NCI-H510A (cell line): ENCODE results near the gene NSMF.

ENCODE experiments used
- DNase-seq: peaks from one replicate; lab custom pipeline; 2025; lab: John Stamatoyannopoulos, UW

NSMF gene

DNA sequence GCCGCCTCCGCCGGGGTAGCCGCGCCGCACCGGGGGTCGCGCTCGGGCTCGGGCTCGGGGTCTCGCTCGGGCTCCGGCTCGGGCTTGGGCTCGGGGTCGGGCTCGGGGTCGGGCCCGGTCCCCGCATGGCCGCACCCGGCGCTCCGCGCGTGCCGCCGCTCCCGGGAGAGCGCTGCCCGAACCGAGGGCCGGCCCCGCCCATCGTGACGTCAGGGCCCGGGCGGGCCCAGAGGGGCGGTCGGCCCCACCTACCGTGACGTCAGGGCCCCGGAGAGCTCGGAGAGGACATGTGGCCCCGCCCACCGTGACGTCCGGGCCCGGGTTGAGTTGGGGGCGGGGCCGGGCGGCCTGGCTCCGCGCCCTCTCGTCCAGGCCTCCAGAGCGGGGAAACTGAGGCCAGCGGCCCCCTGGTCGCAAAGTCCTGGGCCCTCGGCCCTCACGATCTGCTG lies at the start of gene NSMF:
Gene NSMF (minus strand): TSS at position 183 of the 449 bp plus-strand sequence. CDS start 232 bp downstream, outside the sequence.
- peak; percentile 79 for DNase-seq

GRCh38 chr9:137506702-137507171 lies 47.6 kb upstream of the NSMF start:
- no peak for DNase-seq

DNA sequence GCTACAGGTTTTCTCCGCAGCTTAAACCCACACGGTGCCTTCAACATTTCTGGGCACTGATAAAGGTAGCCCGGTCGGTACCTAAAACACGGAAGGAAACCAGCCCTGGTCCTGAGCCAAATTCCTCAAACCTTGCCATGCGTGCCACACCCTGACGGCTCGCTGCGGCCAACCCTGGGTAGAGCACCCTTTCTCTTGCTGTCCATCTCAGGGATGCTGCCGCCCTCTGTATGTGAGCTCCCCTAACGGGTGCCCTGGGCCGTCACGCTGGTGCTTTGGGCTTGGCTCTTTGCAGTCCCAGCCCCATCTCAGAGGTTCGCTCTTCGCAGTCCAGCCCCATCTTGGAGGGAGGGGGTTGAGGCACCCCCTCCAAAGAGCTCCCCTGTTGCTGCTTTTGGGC lies 47.1 kb upstream of the NSMF start:
- DNase-seq: no peak

DNA sequence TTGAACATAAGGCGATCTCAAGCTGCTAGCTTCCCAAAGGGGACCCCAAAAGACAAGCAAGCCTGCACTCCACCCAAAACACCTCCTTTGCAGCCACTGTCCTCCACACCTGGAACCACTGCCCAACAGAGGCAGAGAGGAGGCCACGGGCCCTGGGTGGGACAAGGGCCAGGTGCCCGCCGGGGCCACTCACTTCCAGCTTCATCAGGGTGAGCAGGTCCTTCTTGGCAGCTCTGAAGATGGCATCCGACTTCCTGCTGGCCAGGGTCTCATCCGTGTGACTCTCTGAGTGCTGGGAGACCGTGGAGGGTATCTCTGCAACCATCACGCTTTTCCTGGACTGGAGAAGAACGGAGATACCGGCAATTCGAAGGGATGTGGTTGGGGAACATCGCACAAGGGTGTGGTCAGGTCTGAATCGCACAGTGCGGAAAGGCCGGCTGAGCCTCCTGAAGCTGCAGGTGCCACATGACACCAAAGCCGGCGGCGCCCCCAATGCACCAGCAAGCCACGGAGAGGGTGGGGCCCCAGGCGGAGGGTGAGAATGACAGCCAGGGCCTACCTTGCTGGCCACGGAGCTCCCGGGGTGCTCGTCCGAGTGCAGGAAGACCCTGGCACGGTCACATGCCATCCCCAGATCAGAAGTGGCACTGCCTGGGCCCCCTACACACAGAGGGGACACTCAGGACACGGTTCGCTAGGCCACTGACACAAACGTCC lies 46.4 kb upstream of the NSMF start:
- DNase-seq: no peak

DNA sequence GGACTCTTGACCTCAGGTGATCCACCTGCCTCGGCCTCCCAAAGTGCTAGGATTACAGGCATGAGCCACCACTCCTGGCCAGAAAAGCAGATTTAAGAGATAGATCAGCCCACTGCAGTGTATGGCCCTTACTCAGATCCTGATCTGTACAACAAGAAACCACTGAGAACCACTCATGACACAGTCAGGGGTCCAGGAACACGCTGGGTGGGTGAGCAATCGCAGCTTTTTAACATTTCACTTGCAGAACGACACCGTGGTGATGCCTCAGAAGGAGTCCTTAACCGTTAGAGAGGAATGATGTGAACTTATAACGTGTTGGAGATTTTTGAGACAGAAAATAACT lies 45.3 kb upstream of the NSMF start:
- no peak for DNase-seq

DNA sequence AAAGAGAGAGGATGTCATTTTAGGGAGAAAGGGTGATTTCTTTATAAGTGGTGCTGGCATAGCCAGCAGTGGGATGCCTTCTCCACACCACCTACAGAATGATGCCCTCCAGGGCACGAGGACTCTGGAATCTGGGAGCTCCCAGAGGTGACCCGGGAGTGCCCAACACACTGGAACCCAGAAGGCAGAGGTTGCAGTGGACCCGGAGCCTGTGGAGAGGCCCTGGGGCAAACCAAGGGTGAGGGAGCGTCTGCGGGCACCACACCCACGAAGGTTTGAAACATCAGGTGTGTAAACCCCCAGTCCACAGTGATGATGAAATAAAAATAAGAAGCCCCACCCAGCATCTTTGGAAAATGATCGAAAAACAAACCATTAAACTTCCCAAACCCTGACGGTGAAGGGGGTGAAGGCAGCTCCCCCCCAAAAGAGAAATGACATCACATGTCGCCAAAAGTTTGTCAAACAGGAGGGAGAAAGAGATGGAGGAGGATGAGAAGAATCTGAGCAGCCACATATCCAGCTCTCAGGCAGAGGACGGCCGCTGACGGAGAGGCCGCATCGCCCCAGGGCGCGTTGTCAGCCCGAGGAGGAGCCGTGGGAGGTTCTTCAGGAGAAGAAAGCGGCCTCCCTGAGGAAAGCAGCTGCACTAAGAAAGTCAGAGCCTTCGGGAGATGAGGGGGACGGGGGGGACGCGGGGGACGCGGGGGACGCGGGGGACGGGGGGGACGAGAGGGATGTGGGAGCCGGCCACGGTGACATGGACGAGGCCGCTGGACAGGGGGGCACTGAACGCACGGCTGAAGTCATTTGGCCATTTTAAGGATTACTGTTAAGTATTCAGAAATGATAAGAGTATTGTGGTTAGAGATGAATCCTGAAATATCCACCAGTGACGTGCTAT lies 43.1 kb upstream of the NSMF start:
- DNase-seq: no peak

DNA sequence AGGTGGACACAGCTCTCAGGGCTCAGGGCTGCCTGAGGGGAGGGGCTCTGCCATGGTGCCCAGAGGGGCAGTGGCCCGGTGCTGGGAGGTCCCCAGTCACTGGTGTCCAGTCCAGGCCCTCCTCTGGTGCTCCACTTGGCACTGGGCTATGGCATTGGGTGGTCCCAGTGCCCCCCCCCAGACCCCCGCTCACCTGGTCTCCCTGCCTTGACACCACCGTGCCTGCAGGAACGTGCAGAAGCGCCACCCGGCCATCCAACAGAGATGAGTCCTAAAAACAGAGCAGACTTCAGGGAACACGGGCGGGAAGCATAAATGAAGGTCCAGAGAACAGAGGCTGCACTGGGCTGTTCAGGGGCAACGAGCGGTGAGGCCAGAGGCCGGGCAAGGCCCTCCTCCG lies 42.3 kb upstream of the NSMF start:
- DNase-seq: no peak

- no peak for DNase-seq
These were observed 41.7 kb upstream of the NSMF start for GRCh38 chr9:137500666-137501397.

DNA sequence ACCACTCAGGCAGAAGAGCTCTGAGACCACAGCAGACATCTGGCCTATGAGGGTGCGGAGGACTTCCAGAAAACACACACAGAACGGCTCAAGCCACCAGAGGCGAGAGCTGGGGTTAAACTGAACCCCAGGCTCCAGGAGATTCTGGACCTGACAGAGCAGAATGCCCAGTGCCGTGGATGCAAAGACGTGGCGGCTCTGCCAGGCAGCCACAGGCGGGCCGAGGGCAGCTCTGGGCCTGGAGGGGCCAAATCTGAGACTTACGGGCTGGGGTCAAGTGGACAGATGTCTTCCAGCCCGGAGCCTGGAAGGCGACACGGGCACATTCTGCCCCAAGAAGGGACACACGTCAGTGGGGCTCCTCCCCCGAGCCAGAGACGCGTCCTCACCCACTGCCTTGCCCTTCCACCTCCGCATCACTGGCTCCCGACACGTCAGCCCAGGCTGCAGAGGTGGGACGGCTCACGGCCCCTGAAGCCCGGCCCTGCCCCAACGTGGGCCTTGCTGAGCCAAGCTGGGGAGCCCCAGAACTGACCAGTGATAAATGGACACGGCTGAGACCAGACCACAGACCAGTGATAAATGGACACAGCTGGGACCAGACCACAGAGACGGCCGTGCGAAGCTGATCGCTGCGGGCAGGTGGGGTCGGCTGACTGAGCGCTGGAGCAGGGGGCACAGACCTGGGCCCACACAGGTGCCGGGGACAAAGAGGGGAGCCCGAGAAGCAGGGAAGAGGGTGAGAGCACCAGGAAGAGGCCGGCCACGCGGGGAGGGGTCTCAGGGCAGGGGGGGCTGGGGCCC lies 40.9 kb upstream of the NSMF start:
- no peak for DNase-seq

DNA sequence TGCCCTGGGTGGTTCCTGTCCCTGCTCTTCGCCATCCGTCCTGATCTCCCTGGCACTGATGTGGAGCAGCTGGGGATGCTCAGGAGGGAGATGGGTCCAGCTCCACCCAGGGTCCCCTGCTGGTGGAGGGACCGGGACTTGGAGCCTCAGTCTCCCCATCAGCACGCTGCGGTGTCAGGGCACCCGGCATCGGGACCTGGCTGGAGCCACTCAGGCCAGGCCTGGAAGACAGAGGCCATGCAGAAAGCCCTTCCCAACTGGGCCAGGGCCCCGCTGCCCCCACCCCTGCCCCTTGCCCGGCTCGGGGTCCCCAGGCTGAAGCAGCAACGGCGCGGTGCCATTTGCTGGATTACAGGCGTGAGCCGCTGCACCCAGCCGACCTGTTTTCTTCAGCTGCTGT lies 40.3 kb upstream of the NSMF start:
- DNase-seq: no peak

- DNase-seq: no peak
These were observed 39.6 kb upstream of the NSMF start for GRCh38 chr9:137498720-137499150.

- no peak for DNase-seq
These were observed 39.0 kb upstream of the NSMF start for GRCh38 chr9:137497921-137498719.

- no peak for DNase-seq
These were observed 37.7 kb upstream of the NSMF start for GRCh38 chr9:137496601-137497375.

- no peak for DNase-seq
These were observed 35.6 kb upstream of the NSMF start for GRCh38 chr9:137494550-137495351.

DNA sequence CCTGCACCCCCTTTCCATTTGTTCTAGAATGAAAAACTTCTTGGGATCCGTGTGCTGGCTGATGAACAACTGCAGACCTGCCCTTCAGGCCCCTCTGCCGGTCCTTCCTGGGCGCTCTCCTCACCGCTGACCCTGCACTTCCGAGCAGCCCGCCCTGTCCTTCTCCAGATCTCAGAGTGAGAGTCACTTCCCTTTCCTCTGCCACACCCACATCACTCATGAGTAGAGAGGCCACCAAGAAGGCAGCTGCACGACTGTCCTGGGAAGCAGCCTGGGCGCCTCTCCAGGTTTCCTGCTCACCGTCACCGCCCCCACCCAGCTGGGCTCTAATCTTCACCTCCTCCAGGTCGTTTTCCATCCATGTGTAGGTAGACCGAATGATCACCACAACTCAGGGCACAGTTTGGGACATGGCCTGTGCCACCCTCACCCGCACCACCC lies 35.0 kb upstream of the NSMF start:
- DNase-seq: no peak

DNA sequence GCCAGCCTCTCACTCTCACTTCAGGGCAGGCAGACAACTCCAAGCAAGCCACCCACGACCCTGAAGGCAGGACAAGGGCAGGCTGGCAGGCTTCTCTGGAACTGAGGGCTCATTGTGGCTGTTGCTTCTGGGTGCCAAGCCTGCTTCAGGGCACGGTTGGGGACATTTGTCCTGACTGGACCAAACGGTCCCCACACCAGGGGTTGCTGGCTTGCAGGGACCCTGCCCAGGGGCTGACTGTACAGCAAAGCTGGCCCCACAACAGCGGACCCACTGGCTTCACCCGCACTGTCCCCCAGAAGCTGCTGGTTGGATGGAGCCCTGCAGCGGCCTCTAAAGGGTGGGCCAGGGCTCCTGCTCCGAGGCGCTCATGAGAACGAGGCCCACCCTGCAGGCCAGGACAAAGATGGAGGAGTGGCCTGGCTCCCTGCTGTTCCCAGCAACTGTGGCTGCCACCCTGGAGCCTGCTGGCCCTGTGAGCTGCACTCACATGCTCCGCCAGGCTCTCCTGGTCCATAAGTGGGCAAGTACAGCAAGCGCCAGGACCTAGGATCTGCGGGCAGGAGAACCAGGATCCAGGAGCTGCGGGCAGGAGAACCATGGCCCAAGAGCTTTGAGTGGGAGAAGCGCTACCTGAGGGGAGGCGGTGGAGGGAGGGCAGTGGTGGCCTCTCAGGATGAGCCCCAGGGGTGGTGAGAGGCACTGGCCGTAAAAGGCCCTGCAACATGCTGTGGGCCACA lies 34.4 kb upstream of the NSMF start:
- DNase-seq: no peak

GRCh38 chr9:137492464-137493363 lies 33.6 kb upstream of the NSMF start:
- no peak for DNase-seq
